ENCODE results near the gene TUBA3D.
"Not testable (repeated sequence)": the region's sequence is repeated elsewhere in the genome, so short reads cannot be mapped to it uniquely, and the experiment has no call there.

TUBA3D gene

GRCh38 chr2:131475831-131476230 is at the start of gene TUBA3D:
Gene TUBA3D (plus strand): TSS chr2:131476119. CDS start chr2:131476200, 81 bp downstream.
- DNase-seq: no peak

GRCh38 chr2:131426727-131427126 is 49.2 kb upstream of the TUBA3D start:
- DNase-seq: no peak

- DNase-seq: no peak
Observed at GRCh38 chr2:131431336-131431735, 44.6 kb upstream of the TUBA3D start.

GRCh38 chr2:131440742-131441468 is 35.0 kb upstream of the TUBA3D start:
- not testable (repeated sequence) for DNase-seq

- not testable (repeated sequence) for DNase-seq
Observed at GRCh38 chr2:131444736-131445514, 31.0 kb upstream of the TUBA3D start.

GRCh38 chr2:131445515-131445797 is 30.5 kb upstream of the TUBA3D start:
- DNase-seq: not testable (repeated sequence)

- DNase-seq: no peak
Observed at GRCh38 chr2:131445896-131446295, 30.0 kb upstream of the TUBA3D start.

- DNase-seq: not testable (repeated sequence)
Observed at GRCh38 chr2:131447981-131448380, 27.9 kb upstream of the TUBA3D start.

- DNase-seq: not testable (repeated sequence)
Observed at GRCh38 chr2:131451265-131451949, 24.5 kb upstream of the TUBA3D start.

GRCh38 chr2:131454914-131455313 is 21.0 kb upstream of the TUBA3D start:
- not testable (repeated sequence) for DNase-seq

GRCh38 chr2:131467722-131468121 is 8.2 kb upstream of the TUBA3D start:
- not testable (repeated sequence) for DNase-seq

GRCh38 chr2:131470944-131471343 is 5.0 kb upstream of the TUBA3D start:
- not testable (repeated sequence) for DNase-seq

GRCh38 chr2:131471624-131472023 is 4.3 kb upstream of the TUBA3D start:
- DNase-seq: not testable (repeated sequence)

GRCh38 chr2:131473266-131473665 is 2.7 kb upstream of the TUBA3D start:
- not testable (repeated sequence) for DNase-seq

- not testable (repeated sequence) for DNase-seq
Observed at GRCh38 chr2:131476363-131476762, 444 bp downstream of the TUBA3D start.

- not testable (repeated sequence) for DNase-seq
Observed at GRCh38 chr2:131477227-131477626, 1.3 kb downstream of the TUBA3D start.

GRCh38 chr2:131478074-131478849 is 2.3 kb downstream of the TUBA3D start:
- DNase-seq: not testable (repeated sequence)

- not testable (repeated sequence) for DNase-seq
Observed at GRCh38 chr2:131478850-131479461, 3.0 kb downstream of the TUBA3D start.

GRCh38 chr2:131480351-131480750 is 4.4 kb downstream of the TUBA3D start:
- not testable (repeated sequence) for DNase-seq

GRCh38 chr2:131482506-131483155 is 6.7 kb downstream of the TUBA3D start:
- DNase-seq: not testable (repeated sequence)

GRCh38 chr2:131483981-131484820 is 8.3 kb downstream of the TUBA3D start:
- not testable (repeated sequence) for DNase-seq
